H1 (cell line): ENCODE results near the gene CYRIA. TPM values are rescaled to one million over a fixed set of nuclear protein-coding genes. Genes with fewer than 3 reads are reported as not detected.

Experiments used
- CTCF ChIA-PET: fragments of 300-600 bp; sonication (Branson Sonifier 250); formaldehyde crosslinking; loops from one replicate; lab custom pipeline; 2021; ENCODE audit not compliant: partially characterized antibody; lab: Charles Lee
- POLR2A ChIA-PET: fragments of 300-600 bp; sonication (Branson Sonifier 250); formaldehyde crosslinking; loops from one replicate; lab custom pipeline; 2021; ENCODE audit warnings: inconsistent platforms; ENCODE audit not compliant: partially characterized antibody; lab: Charles Lee
- DNase-seq, 2 experiments: peaks; one replicate each; pipeline versions ENCODE4 v3.0.0 to v3.0.0-alpha.2; 2010 to 2022; ENCODE audit warnings: low spot score in 2 of 2, low read depth in 1 of 2, mixed read lengths in 1 of 2
- FAIRE-seq: peaks from 2 replicates; lab custom pipeline; 2011; peaks lifted over from hg19 to GRCh38; lab: Jason Lieb, UNC
- H2AFZ ChIP-seq: 2 replicates; pipeline ENCODE4 v1.8.1; 2012; ENCODE audit warnings: low read length, inconsistent platforms
- H2AK5ac ChIP-seq: 2 replicates; pipeline ENCODE4 v1.6.1; 2013; ENCODE audit warnings: low read depth, low read length
- H2BK120ac ChIP-seq: replicated peaks from 2 replicates; pipeline ENCODE3; 2013; ENCODE audit warnings: low read depth, low read length, inconsistent platforms
- H2BK12ac ChIP-seq: 2 replicates; pipeline ENCODE4 v1.6.1; 2013; ENCODE audit warnings: low read depth, low read length
- H2BK15ac ChIP-seq: 2 replicates; pipeline ENCODE4 v1.6.1; 2013; ENCODE audit warnings: low read length
- H2BK20ac ChIP-seq: 2 replicates; pipeline ENCODE4 v1.6.1; 2013; ENCODE audit warnings: low read length
- H2BK5ac ChIP-seq: 2 replicates; pipeline ENCODE4 v1.6.1; 2013; ENCODE audit warnings: low read depth, low read length
- H3K14ac ChIP-seq: 2 replicates; pipeline ENCODE4 v1.6.1; 2013; ENCODE audit warnings: inconsistent platforms; ENCODE audit not compliant: insufficient read length
- H3K18ac ChIP-seq: 2 replicates; pipeline ENCODE4 v1.6.1; 2013; ENCODE audit warnings: low read length; ENCODE audit errors: extremely low read depth
- H3K23ac ChIP-seq: 2 replicates; pipeline ENCODE4 v1.6.1; 2013; ENCODE audit warnings: inconsistent platforms; ENCODE audit not compliant: insufficient read length
- H3K23me2 ChIP-seq: 2 replicates; pipeline ENCODE4 v1.6.1; 2013; ENCODE audit warnings: low read depth, low read length
- H3K27ac ChIP-seq: 2 replicates; pipeline ENCODE4 v1.6.1; 2011; ENCODE audit warnings: low read depth, low read length, inconsistent platforms
- H3K27me3 ChIP-seq, 4 experiments: replicated peaks in 1 of 4; 1 replicate in 1 of 4; 2 replicates in 3 of 4; pipeline versions ENCODE4 v1.6.1 to v1.8.1; 2011 to 2013; ENCODE audit warnings: low read length in 3 of 4, mild to moderate bottlenecking in 3 of 4, inconsistent platforms in 2 of 4, mixed read lengths in 2 of 4, moderate library complexity in 1 of 4; ENCODE audit not compliant: control insufficient read depth in 3 of 4, insufficient read depth in 3 of 4; ENCODE audit errors: extremely low read depth in 1 of 4
- H3K36me3 ChIP-seq, 4 experiments: 2 replicates each; pipeline versions ENCODE4 v1.6.1 to v1.8.1; 2011 to 2013; ENCODE audit warnings: mild to moderate bottlenecking in 4 of 4, low read length in 3 of 4, moderate library complexity in 2 of 4, control low read depth in 1 of 4, inconsistent platforms in 1 of 4; ENCODE audit not compliant: insufficient read depth in 4 of 4, control insufficient read depth in 2 of 4
- H3K4ac ChIP-seq: replicated peaks from 2 replicates; pipeline ENCODE3; 2013; ENCODE audit warnings: low read length, low read depth, mixed read lengths, inconsistent platforms; ENCODE audit not compliant: insufficient read length
- H3K4me1 ChIP-seq, 4 experiments: replicated peaks in 1 of 4; 1 replicate in 1 of 4; 2 replicates in 3 of 4; pipeline versions ENCODE4 v1.6.1 to v1.8.1; 2011 to 2013; ENCODE audit warnings: low read length in 3 of 4, inconsistent platforms in 2 of 4, mixed read lengths in 1 of 4; ENCODE audit not compliant: insufficient read depth in 4 of 4, control insufficient read depth in 3 of 4
- H3K4me2 ChIP-seq, 2 experiments: 2 replicates each; pipeline versions ENCODE4 v1.6.1 to v1.8.1; 2011 to 2013; ENCODE audit warnings: low read depth in 2 of 2, low read length in 2 of 2, control low read depth in 1 of 2, inconsistent platforms in 1 of 2, mild to moderate bottlenecking in 1 of 2; ENCODE audit not compliant: insufficient read depth in 1 of 2
- H3K4me3 ChIP-seq, 4 experiments: fragments of 200-600, 300-600 bp in 1 of 4; sonication (generic), shearing (Covaris generic), sonication (Bioruptor Twin) in 1 of 4; 2 replicates each; pipeline versions ENCODE4 v1.5.1 to v1.8.1; 2011 to 2016; ENCODE audit warnings: low read length in 4 of 4, low read depth in 3 of 4, control low read depth in 2 of 4, inconsistent platforms in 2 of 4, mild to moderate bottlenecking in 2 of 4, mixed read lengths in 1 of 4, moderate library complexity in 1 of 4; ENCODE audit not compliant: insufficient read depth in 2 of 4; ENCODE audit errors: extremely low read depth in 1 of 4
- H3K56ac ChIP-seq: replicated peaks from 2 replicates; pipeline ENCODE3; 2013; ENCODE audit warnings: low read depth, mild to moderate bottlenecking, mixed read lengths, low read length, inconsistent platforms; ENCODE audit not compliant: insufficient read length
- H3K79me1 ChIP-seq: 2 replicates; pipeline ENCODE4 v1.6.1; 2013; ENCODE audit warnings: low read depth, low read length, control low read depth
- H3K79me2 ChIP-seq, 2 experiments: 2 replicates each; pipeline versions ENCODE4 v1.6.1 to v1.8.1; 2012 to 2013; ENCODE audit warnings: low read length in 2 of 2, mild to moderate bottlenecking in 2 of 2, inconsistent platforms in 1 of 2; ENCODE audit not compliant: insufficient read depth in 2 of 2, control insufficient read depth in 1 of 2
- H3K9ac ChIP-seq, 4 experiments: replicated peaks in 1 of 4; 1 replicate in 1 of 4; 2 replicates in 3 of 4; pipeline versions ENCODE4 v1.6.1 to v1.8.1; 2011 to 2013; ENCODE audit warnings: low read depth in 3 of 4, low read length in 3 of 4, control low read depth in 2 of 4, mild to moderate bottlenecking in 2 of 4, moderate library complexity in 2 of 4, inconsistent platforms in 1 of 4; ENCODE audit errors: extremely low read depth in 1 of 4
- H3K9me3 ChIP-seq, 2 experiments: 2 replicates each; pipeline versions ENCODE4 v1.6.1 to v1.8.1; 2012 to 2013; ENCODE audit warnings: mild to moderate bottlenecking in 2 of 2, moderate library complexity in 2 of 2, control low read depth in 1 of 2, inconsistent platforms in 1 of 2, low read depth in 1 of 2, low read length in 1 of 2, mixed read lengths in 1 of 2; ENCODE audit not compliant: insufficient read depth in 2 of 2
- H4K20me1 ChIP-seq, 2 experiments: replicated peaks in 1 of 2; 2 replicates each; pipeline versions ENCODE3 to v1.8.1; 2011 to 2013; ENCODE audit warnings: inconsistent platforms in 2 of 2, low read length in 2 of 2, mild to moderate bottlenecking in 1 of 2; ENCODE audit not compliant: insufficient read depth in 2 of 2, control insufficient read depth in 1 of 2
- H4K5ac ChIP-seq: 2 replicates; pipeline ENCODE4 v1.6.1; 2013; ENCODE audit warnings: low read length, low read depth, mixed read lengths, inconsistent platforms; ENCODE audit not compliant: insufficient read length
- H4K8ac ChIP-seq: 2 replicates; pipeline ENCODE4 v1.8.0; 2013; ENCODE audit warnings: mild to moderate bottlenecking, moderate library complexity, low read length, inconsistent platforms; ENCODE audit not compliant: insufficient read depth; ENCODE audit errors: extremely low read depth
- H4K91ac ChIP-seq: replicated peaks from 2 replicates; pipeline ENCODE3; 2013; ENCODE audit warnings: low read length, mixed read lengths, inconsistent platforms; ENCODE audit not compliant: insufficient read length
- CHD2 ChIP-seq: IDR thresholded peaks from 2 replicates; pipeline ENCODE4 v1.6.1; 2012; ENCODE audit warnings: low read length, improper control_type of control experiment
- EGR1 ChIP-seq: IDR thresholded peaks from 2 replicates; pipeline ENCODE4 v1.6.1; 2011; ENCODE audit warnings: low read depth, low read length, borderline replicate concordance
- EZH2 ChIP-seq: fragments of 200-600 bp; sonication (generic); IDR thresholded peaks from 2 replicates; pipeline ENCODE4 v1.7.1; 2012; ENCODE audit warnings: low read depth, mild to moderate bottlenecking, moderate library complexity, low read length, inconsistent platforms; ENCODE audit not compliant: severe bottlenecking
- JUND ChIP-seq: IDR thresholded peaks from 2 replicates; pipeline ENCODE4 v1.6.1; 2011; ENCODE audit warnings: mild to moderate bottlenecking, improper control_type of control experiment, low read length
- KDM1A ChIP-seq: fragments of 200-600, 300-600 bp; sonication (generic); IDR thresholded peaks from 2 replicates; pipeline ENCODE4 v1.7.1; 2016; ENCODE audit warnings: mild to moderate bottlenecking, low read length, borderline replicate concordance
- MAFK ChIP-seq: IDR thresholded peaks from 2 replicates; pipeline ENCODE4 v1.6.1; 2012; ENCODE audit warnings: low read depth, mild to moderate bottlenecking, improper control_type of control experiment, low read length
- NANOG ChIP-seq: IDR thresholded peaks from 2 replicates; pipeline ENCODE4 v1.6.1; 2011; ENCODE audit warnings: low read length, low read depth, mild to moderate bottlenecking, inconsistent platforms; ENCODE audit not compliant: insufficient read depth, poor library complexity, severe bottlenecking
- NRF1 ChIP-seq: IDR thresholded peaks from 2 replicates; pipeline ENCODE4 v1.6.1; 2011; ENCODE audit warnings: mild to moderate bottlenecking, low read depth, low read length, improper control_type of control experiment
- POU5F1 ChIP-seq: IDR thresholded peaks from 2 replicates; pipeline ENCODE4 v1.6.1; 2011; ENCODE audit warnings: low read depth, mild to moderate bottlenecking, low read length, moderate library complexity
- RAD21 ChIP-seq, 2 experiments: IDR thresholded peaks in 1 of 2; conservative IDR thresholded peaks in 1 of 2; 2 replicates each; pipeline ENCODE4 v1.6.1; 2011; ENCODE audit warnings: low read depth in 2 of 2, low read length in 2 of 2, improper control_type of control experiment in 1 of 2, inconsistent platforms in 1 of 2, mild to moderate bottlenecking in 1 of 2, moderate library complexity in 1 of 2
- SIN3A ChIP-seq, 2 experiments: IDR thresholded peaks in 1 of 2; conservative IDR thresholded peaks in 1 of 2; 2 replicates each; pipeline ENCODE4 v1.6.1; 2011 to 2012; ENCODE audit warnings: low read length in 2 of 2, improper control_type of control experiment in 1 of 2, low read depth in 1 of 2, mild to moderate bottlenecking in 1 of 2
- SP1 ChIP-seq: IDR thresholded peaks from 2 replicates; pipeline ENCODE4 v1.6.1; 2011; ENCODE audit warnings: low read depth, low read length
- WGBS, 2 experiments: shearing (Covaris generic) in 1 of 2; methylation state at CpG; one replicate each; pipeline versions ENCODE4 v1.1.6 to v1.1.7; 2013 to 2015; ENCODE audit warnings: low lambda C conversion rate in 2 of 2, mixed read lengths in 2 of 2, inconsistent platforms in 1 of 2, low coverage in 1 of 2, missing lambda C conversion rate in 1 of 2; ENCODE audit not compliant: insufficient replicate concordance in 2 of 2, insufficient coverage in 1 of 2, insufficient read length in 1 of 2; ENCODE audit errors: extremely low coverage in 1 of 2, missing lambda C conversion rate in 1 of 2; 5-methylcytosine and 5-hydroxymethylcytosine counted together
- polyA plus RNA-seq, 7 experiments: library from polyadenylated mRNA; depleted of rRNA in 3 of 7; stranded (reverse) in 5 of 7; unstranded in 2 of 7; fragments of >200 nt in 5 of 7; fragments of 200-250 nt in 2 of 7; gene quantifications; 1 replicate in 5 of 7; 2 replicates in 1 of 7; 4 replicates in 1 of 7; pipeline versions ENCODE4 v1.2.1 to v1.2.3, GENCODE V29; 2011 to 2013; ENCODE audit warnings: missing spikeins in 2 of 7, mixed read lengths in 2 of 7
- total RNA-seq: library from RNA; stranded (reverse); fragmentation: NEBNext Ultra II Directional; extraction: Animal tissue kit (Norgen Biotek cat#: 25700); gene quantifications from 2 replicates; pipeline ENCODE4 v1.2.1, GENCODE V29; 2021

The CYRIA gene
- total and polyA plus RNA-seq, 2 of the 8 experiments (the other 6 are each of a cell fraction or from before 2014, with no cell fraction given), result 1.5 to 9.8 TPM

- no peak overlapping the region for H2BK120ac ChIP-seq
- POLR2A ChIA-PET, result no interaction called here
- DNase-seq (no peak), FAIRE-seq (no peak)
- no peak overlapping the region for H2BK20ac ChIP-seq
- no peak overlapping the region for H3K18ac ChIP-seq
- H3K23ac ChIP-seq, result no peak overlapping the region
- H3K27me3 ChIP-seq, result no peaks in the 10 kb centered on the region
- H3K9me3 ChIP-seq, result no peaks in the 10 kb centered on the region
- H3K4me2 ChIP-seq, result no peak overlapping the region
- no peak overlapping the region for H3K9ac ChIP-seq
- no peak overlapping the region for H4K5ac ChIP-seq
- no peaks in the 10 kb centered on the region for H3K36me3 ChIP-seq
- no peak overlapping the region for H2BK15ac ChIP-seq
- H2AK5ac ChIP-seq, result no peak overlapping the region
- H3K56ac ChIP-seq, result no peak overlapping the region
- H3K4ac ChIP-seq, result no peak overlapping the region
- H4K8ac ChIP-seq, result no peak overlapping the region
- TF ChIP-seq KDM1A, result no peak
- no peak for TF ChIP-seq SP1
- TF ChIP-seq RAD21 (IDR thresholded peaks at IDR 0.05 in 1 of 2, conservative IDR thresholded peaks at IDR 0.05 in 1 of 2; ENCODE audit: low read depth in 2 of 2, low read length in 2 of 2), result no peak
- TF ChIP-seq EGR1, result no peak
- no peak for TF ChIP-seq NANOG
- no peak for TF ChIP-seq NRF1
- TF ChIP-seq SIN3A (conservative IDR thresholded peaks at IDR 0.05 in 1 of 2, IDR thresholded peaks at IDR 0.05 in 1 of 2; ENCODE audit: low read depth in 1 of 2, low read length in 2 of 2), result no peak
- TF ChIP-seq CHD2, result no peak
- no peak for TF ChIP-seq MAFK
- no peak for TF ChIP-seq EZH2
- no peak for TF ChIP-seq JUND
- TF ChIP-seq POU5F1, result no peak
- H3K14ac ChIP-seq, result no peak overlapping the region
- CTCF ChIA-PET, result interaction anchor here (0.9 to 13.4 kb wide), 14 partner anchors 8 to 140 kb away, joined by 4 to 208 read pairs (median 14); no protein-coding TSS in a partner anchor
- no peaks in the 10 kb centered on the region for H4K20me1 ChIP-seq
- H3K79me2 ChIP-seq, result no peaks in the 10 kb centered on the region
- no peaks in the 10 kb centered on the region for H3K23me2 ChIP-seq
- H2BK5ac ChIP-seq, result no peak overlapping the region
- H2BK12ac ChIP-seq, result no peak overlapping the region
- no peak overlapping the region for H2AFZ ChIP-seq
- no peak overlapping the region for H3K27ac ChIP-seq
- no peak overlapping the region for H3K4me3 ChIP-seq
- H3K4me1 ChIP-seq, result peaks cover 0 to 2% (median 0%) of the 10 kb centered on the region in 4 experiments; a peak in 3 of 7 replicates
- H3K79me1 ChIP-seq, result no peaks in the 10 kb centered on the region
- 94% methylated on average over 5 of the region's 5 CpGs; no CpG with 5 or more reads in 1 of the 2 experiments for WGBS, 2 experiments
- H4K91ac ChIP-seq, result no peak overlapping the region
Observed at GRCh38 chr2:16619576-16620245, 45.9 kb downstream of the CYRIA start.
